ENCODE results near the gene RPS23.

RPS23 gene

DNA sequence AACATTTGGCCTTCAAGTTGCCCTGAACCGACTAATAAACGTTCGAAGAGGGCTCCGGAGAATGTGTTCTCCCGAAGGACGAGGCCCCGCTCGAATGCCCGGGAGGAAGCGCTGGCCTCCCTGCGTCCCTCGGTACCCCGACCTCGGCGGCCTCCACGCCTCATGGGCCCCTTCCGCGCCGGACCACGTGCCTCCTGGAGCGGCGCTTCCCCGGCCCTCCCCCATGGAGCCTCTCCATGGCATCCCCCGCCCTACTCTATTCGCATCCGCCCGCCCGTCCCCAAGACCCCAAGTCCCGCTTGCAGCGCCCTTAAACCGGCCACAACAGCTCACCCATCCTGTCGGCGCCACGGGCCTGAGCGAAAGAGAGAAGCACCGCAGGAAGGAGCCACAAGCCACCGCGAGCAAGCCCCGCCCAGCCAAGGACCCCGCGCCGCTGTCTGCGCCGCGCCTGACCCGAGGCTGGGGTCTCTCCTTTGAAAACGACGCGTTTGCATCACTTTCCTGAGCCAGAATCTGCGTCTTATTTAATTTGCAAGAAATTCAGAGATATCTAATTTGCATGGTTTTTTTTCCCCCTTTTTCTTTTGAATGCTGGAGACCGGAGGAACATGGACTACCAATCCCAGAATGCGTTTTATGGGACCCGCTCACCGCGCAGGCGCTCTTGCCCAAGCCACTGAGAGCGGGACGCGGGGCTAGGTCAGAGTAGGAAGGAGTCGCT lies at the start of gene RPS23:
TSS of gene RPS23 (minus strand) at position 368 of the 724 bp plus-strand sequence. CDS start at position 337, 31 bp downstream.
- Histone ChIP-seq H3K9me3 (ENCODE audit: control insufficient read depth, insufficient read depth, low read length) (no peaks in the 10 kb centered on the region), H3K4me3 (ENCODE audit: low read length) (peak within 1 kb of the TSS; percentile 86), H3K36me3 (ENCODE audit: control insufficient read depth, insufficient read depth, low read length) (peaks cover 23% of the 10 kb centered on the region; the same call in 1 of the 2 replicates), H3K4me1 (ENCODE audit: control insufficient read depth, insufficient read depth, low read length) (no peaks in the 10 kb centered on the region; the same call in 1 of the 2 replicates), H3K27me3 (ENCODE audit: control insufficient read depth, insufficient read depth, low read length) (no peaks in the 10 kb centered on the region), H3K27ac (ENCODE audit: low read length) (no peak within 1 kb of the TSS)
- no CpG with 5 or more reads among the region's 60 CpGs for WGBS (ENCODE audit: insufficient coverage, insufficient read length)
- DNase-seq (ENCODE audit: low read depth, low spot score), result peak; percentile 73

GRCh38 chr5:82327941-82328340 lies 49.8 kb upstream of the RPS23 start:
- Histone ChIP-seq H3K4me3 (ENCODE audit: low read length) (no peak overlapping the region), H3K27me3 (ENCODE audit: control insufficient read depth, insufficient read depth, low read length) (no peaks in the 10 kb centered on the region), H3K4me1 (ENCODE audit: control insufficient read depth, insufficient read depth, low read length) (0 out of 2 replicates have a peak, but pooled peaks cover 1% of the 10 kb centered on the region), H3K9me3 (ENCODE audit: control insufficient read depth, insufficient read depth, low read length) (peaks cover 2% of the 10 kb centered on the region), H3K36me3 (ENCODE audit: control insufficient read depth, insufficient read depth, low read length) (no peaks in the 10 kb centered on the region; the same call in 1 of the 2 replicates), H3K27ac (ENCODE audit: low read length) (no peak overlapping the region)
- DNase-seq (ENCODE audit: low read depth, low spot score), result no peak

DNA sequence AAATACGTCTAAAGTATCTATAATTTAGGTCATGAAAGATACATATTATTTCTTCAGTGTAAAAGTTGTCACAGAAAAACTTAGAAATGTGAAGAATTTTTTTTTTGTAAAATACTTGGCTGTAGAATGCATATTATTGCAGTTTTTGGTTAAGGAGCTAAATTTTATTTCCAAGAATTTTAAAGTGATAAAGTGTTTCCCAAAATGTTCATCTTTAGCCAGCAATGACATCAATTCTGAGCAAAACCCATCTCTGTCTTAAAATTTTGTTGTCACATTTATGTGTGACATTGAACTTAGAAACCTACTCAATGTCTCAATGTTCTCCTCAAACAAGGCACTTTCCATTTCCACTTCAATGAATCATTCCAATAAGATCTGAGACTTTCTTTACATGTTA lies 47.8 kb upstream of the RPS23 start:
- Histone ChIP-seq H3K4me1 (ENCODE audit: control insufficient read depth, insufficient read depth, low read length) (no peaks in the 10 kb centered on the region), H3K4me3 (ENCODE audit: low read length) (no peak overlapping the region), H3K27me3 (ENCODE audit: control insufficient read depth, insufficient read depth, low read length) (no peaks in the 10 kb centered on the region), H3K27ac (ENCODE audit: low read length) (no peak overlapping the region), H3K9me3 (ENCODE audit: control insufficient read depth, insufficient read depth, low read length) (peaks cover 2% of the 10 kb centered on the region), H3K36me3 (ENCODE audit: control insufficient read depth, insufficient read depth, low read length) (no peaks in the 10 kb centered on the region)
- no peak for DNase-seq (ENCODE audit: low read depth, low spot score)
- WGBS (ENCODE audit: insufficient coverage, insufficient read length), result no CpG with 5 or more reads among the region's 1 CpG

DNA sequence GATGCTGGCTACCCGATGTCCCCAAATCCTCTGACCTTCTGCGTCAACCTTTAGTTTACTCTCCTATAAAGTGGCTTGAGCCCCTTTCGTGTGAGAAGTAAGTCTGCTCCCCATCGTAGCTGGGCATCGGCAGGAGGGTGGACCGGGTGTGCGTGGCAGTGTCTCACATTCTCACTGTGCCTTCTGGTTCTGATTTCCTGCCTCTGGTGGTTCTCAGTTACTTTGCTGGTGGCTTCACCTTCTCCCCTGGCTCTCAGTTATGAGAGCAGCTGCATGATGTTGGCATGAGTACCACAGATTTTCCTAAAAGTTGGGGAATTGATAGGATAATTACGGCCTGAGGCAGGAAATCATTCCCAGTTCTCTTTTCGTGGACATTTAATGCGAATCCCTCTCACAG lies 47.0 kb upstream of the RPS23 start:
- Histone ChIP-seq H3K36me3 (ENCODE audit: control insufficient read depth, insufficient read depth, low read length) (no peaks in the 10 kb centered on the region), H3K4me3 (ENCODE audit: low read length) (no peak overlapping the region), H3K27ac (ENCODE audit: low read length) (no peak overlapping the region), H3K4me1 (ENCODE audit: control insufficient read depth, insufficient read depth, low read length) (no peaks in the 10 kb centered on the region), H3K27me3 (ENCODE audit: control insufficient read depth, insufficient read depth, low read length) (no peaks in the 10 kb centered on the region), H3K9me3 (ENCODE audit: control insufficient read depth, insufficient read depth, low read length) (peaks cover 2% of the 10 kb centered on the region)
- no CpG with 5 or more reads among the region's 10 CpGs for WGBS (ENCODE audit: insufficient coverage, insufficient read length)
- no peak for DNase-seq (ENCODE audit: low read depth, low spot score)

- WGBS (ENCODE audit: insufficient coverage, insufficient read length), result no CpG with 5 or more reads among the region's 2 CpGs
- no peak overlapping the region for H3K27ac ChIP-seq (ENCODE audit: low read length)
- H3K9me3 ChIP-seq (ENCODE audit: control insufficient read depth, insufficient read depth, low read length), result no peaks in the 10 kb centered on the region
- no peaks in the 10 kb centered on the region for H3K36me3 ChIP-seq (ENCODE audit: control insufficient read depth, insufficient read depth, low read length)
- H3K4me3 ChIP-seq (ENCODE audit: low read length), result no peak overlapping the region
- no peaks in the 10 kb centered on the region for H3K4me1 ChIP-seq (ENCODE audit: control insufficient read depth, insufficient read depth, low read length)
- no peaks in the 10 kb centered on the region for H3K27me3 ChIP-seq (ENCODE audit: control insufficient read depth, insufficient read depth, low read length)
- DNase-seq (ENCODE audit: low read depth, low spot score), result no peak
Measured at GRCh38 chr5:82320966-82321365, 42.8 kb upstream of the RPS23 start.

DNA sequence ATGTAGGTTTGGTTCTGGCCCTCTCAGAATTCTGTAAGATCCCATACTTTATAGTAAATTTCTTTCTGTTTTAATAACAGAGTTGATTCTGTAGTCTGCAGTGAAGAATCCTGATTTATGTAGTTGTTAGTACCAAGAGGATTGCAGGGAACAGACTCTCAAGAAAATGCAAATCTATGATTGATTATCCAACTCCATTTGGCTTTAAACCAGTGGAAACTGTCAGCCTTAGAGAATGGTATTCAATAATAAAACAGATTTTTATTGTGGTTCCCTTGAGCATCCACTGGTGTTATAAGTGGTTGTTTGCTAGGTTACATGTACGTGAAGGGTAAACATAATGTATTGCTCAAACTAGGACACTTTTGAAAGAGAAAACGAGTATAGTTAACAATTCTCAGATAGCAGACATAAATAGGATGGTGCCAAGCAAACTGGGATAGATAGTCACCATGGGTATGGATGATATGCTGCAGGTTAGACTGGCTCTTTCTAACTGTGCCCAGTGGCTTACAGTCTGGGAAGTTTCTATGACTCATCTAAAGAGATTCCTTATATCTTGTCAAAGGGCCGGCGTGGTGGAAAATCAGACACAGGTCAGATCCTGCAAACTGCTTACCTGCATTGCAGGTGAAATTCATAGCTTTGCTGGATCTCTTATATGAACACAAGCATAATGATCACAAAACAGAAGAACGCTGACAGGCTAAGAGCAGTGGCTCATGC lies 41.7 kb upstream of the RPS23 start:
- H3K9me3 ChIP-seq (ENCODE audit: control insufficient read depth, insufficient read depth, low read length), result no peaks in the 10 kb centered on the region
- DNase-seq (ENCODE audit: low read depth, low spot score), result no peak
- no peaks in the 10 kb centered on the region for H3K4me1 ChIP-seq (ENCODE audit: control insufficient read depth, insufficient read depth, low read length)
- H3K27me3 ChIP-seq (ENCODE audit: control insufficient read depth, insufficient read depth, low read length), result no peaks in the 10 kb centered on the region
- H3K4me3 ChIP-seq (ENCODE audit: low read length), result no peak overlapping the region
- no peak overlapping the region for H3K27ac ChIP-seq (ENCODE audit: low read length)
- no CpG with 5 or more reads among the region's 5 CpGs for WGBS (ENCODE audit: insufficient coverage, insufficient read length)
- no peaks in the 10 kb centered on the region for H3K36me3 ChIP-seq (ENCODE audit: control insufficient read depth, insufficient read depth, low read length)

DNA sequence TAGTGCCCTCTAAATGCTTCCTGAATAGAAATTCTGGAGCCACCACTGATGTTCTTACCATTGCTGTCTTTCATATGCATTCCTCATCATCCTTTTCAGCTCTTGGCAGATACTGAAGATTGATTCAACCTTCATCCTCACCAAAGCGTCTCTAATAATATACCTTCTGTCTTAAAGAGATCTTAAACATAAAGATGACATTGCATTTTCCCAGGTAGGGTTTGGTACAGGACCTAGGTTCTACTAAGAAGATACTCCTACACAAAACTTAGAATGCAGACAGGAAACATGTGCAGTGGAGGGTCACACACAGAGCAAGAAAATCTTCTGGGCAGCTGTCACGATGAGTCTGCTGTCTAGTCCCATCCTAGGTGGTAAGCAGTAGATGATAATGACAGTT lies 41.0 kb upstream of the RPS23 start:
- no peaks in the 10 kb centered on the region for H3K36me3 ChIP-seq (ENCODE audit: control insufficient read depth, insufficient read depth, low read length)
- H3K4me1 ChIP-seq (ENCODE audit: control insufficient read depth, insufficient read depth, low read length), result no peaks in the 10 kb centered on the region
- WGBS (ENCODE audit: insufficient coverage, insufficient read length), result no CpG with 5 or more reads among the region's 2 CpGs
- no peak overlapping the region for H3K27ac ChIP-seq (ENCODE audit: low read length)
- no peak overlapping the region for H3K4me3 ChIP-seq (ENCODE audit: low read length)
- no peak for DNase-seq (ENCODE audit: low read depth, low spot score)
- H3K9me3 ChIP-seq (ENCODE audit: control insufficient read depth, insufficient read depth, low read length), result no peaks in the 10 kb centered on the region
- H3K27me3 ChIP-seq (ENCODE audit: control insufficient read depth, insufficient read depth, low read length), result no peaks in the 10 kb centered on the region

GRCh38 chr5:82314964-82315758 lies 37.0 kb upstream of the RPS23 start:
- Histone ChIP-seq H3K9me3 (ENCODE audit: control insufficient read depth, insufficient read depth, low read length) (no peaks in the 10 kb centered on the region), H3K4me1 (ENCODE audit: control insufficient read depth, insufficient read depth, low read length) (no peaks in the 10 kb centered on the region), H3K4me3 (ENCODE audit: low read length) (no peak overlapping the region), H3K36me3 (ENCODE audit: control insufficient read depth, insufficient read depth, low read length) (no peaks in the 10 kb centered on the region), H3K27ac (ENCODE audit: low read length) (no peak overlapping the region), H3K27me3 (ENCODE audit: control insufficient read depth, insufficient read depth, low read length) (no peaks in the 10 kb centered on the region)
- no CpG with 5 or more reads among the region's 4 CpGs for WGBS (ENCODE audit: insufficient coverage, insufficient read length)
- DNase-seq (ENCODE audit: low read depth, low spot score), result no peak

GRCh38 chr5:82313016-82313415 lies 34.9 kb upstream of the RPS23 start:
- Histone ChIP-seq H3K27me3 (ENCODE audit: control insufficient read depth, insufficient read depth, low read length) (no peaks in the 10 kb centered on the region), H3K9me3 (ENCODE audit: control insufficient read depth, insufficient read depth, low read length) (no peaks in the 10 kb centered on the region), H3K36me3 (ENCODE audit: control insufficient read depth, insufficient read depth, low read length) (no peaks in the 10 kb centered on the region), H3K27ac (ENCODE audit: low read length) (no peak overlapping the region), H3K4me3 (ENCODE audit: low read length) (no peak overlapping the region), H3K4me1 (ENCODE audit: control insufficient read depth, insufficient read depth, low read length) (no peaks in the 10 kb centered on the region)
- DNase-seq (ENCODE audit: low read depth, low spot score), result no peak
- no CpG with 5 or more reads among the region's 5 CpGs for WGBS (ENCODE audit: insufficient coverage, insufficient read length)

- no peaks in the 10 kb centered on the region for H3K4me1 ChIP-seq (ENCODE audit: control insufficient read depth, insufficient read depth, low read length)
- H3K4me3 ChIP-seq (ENCODE audit: low read length), result no peak overlapping the region
- no CpG with 5 or more reads among the region's 17 CpGs for WGBS (ENCODE audit: insufficient coverage, insufficient read length)
- H3K36me3 ChIP-seq (ENCODE audit: control insufficient read depth, insufficient read depth, low read length), result no peaks in the 10 kb centered on the region
- peak; percentile 57 for DNase-seq (ENCODE audit: low read depth, low spot score)
- H3K27me3 ChIP-seq (ENCODE audit: control insufficient read depth, insufficient read depth, low read length), result no peaks in the 10 kb centered on the region
- H3K27ac ChIP-seq (ENCODE audit: low read length), result no peak overlapping the region
- no peaks in the 10 kb centered on the region for H3K9me3 ChIP-seq (ENCODE audit: control insufficient read depth, insufficient read depth, low read length)
Measured at GRCh38 chr5:82312373-82312856, 34.3 kb upstream of the RPS23 start.
